Fibroblast of lung (primary cell): ENCODE data around the gene PLA2G6. TPM values are rescaled to one million over a fixed set of nuclear protein-coding genes. Genes with fewer than 3 reads are reported as not detected.
A peak's percentile ranks its signal among the peaks of the same experiment; 100 is the strongest.

Experiments
- DNase-seq, 2 donors: peaks; one replicate each; pipeline versions ENCODE4 v3.0.0 to v3.0.0-alpha.2; 2010; ENCODE audit warnings: low read depth in 2 of 2
- H2AFZ ChIP-seq: 2 replicates; pipeline ENCODE4 v1.5.1; 2012; ENCODE audit warnings: low read length, control low read depth, inconsistent platforms
- H3K27ac ChIP-seq: 2 replicates; pipeline ENCODE4 v1.5.1; 2011; ENCODE audit warnings: low read length, control low read depth; ENCODE audit not compliant: insufficient read depth
- H3K27me3 ChIP-seq: 2 replicates; pipeline ENCODE4 v1.5.1; 2011; ENCODE audit warnings: mild to moderate bottlenecking, low read length; ENCODE audit not compliant: control insufficient read depth, insufficient read depth
- H3K36me3 ChIP-seq: 2 replicates; pipeline ENCODE4 v1.5.1; 2011; ENCODE audit warnings: low read length; ENCODE audit not compliant: control insufficient read depth, insufficient read depth
- H3K4me1 ChIP-seq: 2 replicates; pipeline ENCODE4 v1.5.1; 2011; ENCODE audit warnings: low read length; ENCODE audit not compliant: control insufficient read depth, insufficient read depth; ENCODE audit errors: extremely low read depth
- H3K4me2 ChIP-seq: 2 replicates; pipeline ENCODE4 v1.5.1; 2011; ENCODE audit warnings: low read length, control low read depth; ENCODE audit not compliant: insufficient read depth; ENCODE audit errors: extremely low read depth
- H3K4me3 ChIP-seq, 4 experiments: fragments of 200-600 bp in 1 of 4; sonication (generic) in 1 of 4; replicated peaks in 1 of 4; 2 replicates each; pipeline ENCODE4 v1.5.1; 2011 to 2016; ENCODE audit warnings: low read length in 4 of 4, low read depth in 3 of 4, mild to moderate bottlenecking in 3 of 4, control low read depth in 2 of 4, inconsistent platforms in 1 of 4, mixed read lengths in 1 of 4; ENCODE audit not compliant: insufficient read depth in 1 of 4; ENCODE audit errors: control extremely low read depth in 1 of 4
- H3K79me2 ChIP-seq: 2 replicates; pipeline ENCODE4 v1.5.1; 2012; ENCODE audit warnings: mild to moderate bottlenecking, low read length, inconsistent platforms; ENCODE audit not compliant: control insufficient read depth, insufficient read depth
- H3K9ac ChIP-seq: 2 replicates; pipeline ENCODE4 v1.5.1; 2011; ENCODE audit warnings: mild to moderate bottlenecking, low read length, control low read depth; ENCODE audit not compliant: insufficient read depth
- H3K9me3 ChIP-seq: 2 replicates; pipeline ENCODE4 v1.5.1; 2012; ENCODE audit warnings: low read depth, low read length; ENCODE audit not compliant: control insufficient read depth, insufficient read depth
- H4K20me1 ChIP-seq: 2 replicates; pipeline ENCODE4 v1.5.1; 2011; ENCODE audit warnings: low read length; ENCODE audit not compliant: control insufficient read depth, insufficient read depth; ENCODE audit errors: extremely low read depth
- CTCF ChIP-seq, 2 donors: IDR thresholded peaks in 1 of 2; conservative IDR thresholded peaks in 1 of 2; 1 replicate in 1 of 2; 2 replicates in 1 of 2; pipeline ENCODE4 v1.5.1; 2011 to 2012; ENCODE audit warnings: low read length in 2 of 2, control low read depth in 1 of 2, inconsistent platforms in 1 of 2, low read depth in 1 of 2, mild to moderate bottlenecking in 1 of 2
- EZH2 ChIP-seq: IDR thresholded peaks from 2 replicates; pipeline ENCODE4 v1.5.1; 2012; ENCODE audit warnings: low read length, control low read depth, mild to moderate bottlenecking; ENCODE audit errors: missing control alignments
- polyA plus RNA-seq, 2 donors: library from polyadenylated mRNA; depleted of rRNA in 1 of 2; stranded (reverse) in 1 of 2; unstranded in 1 of 2; fragments of >200 nt; gene quantifications; 2 replicates each; pipeline ENCODE4 v1.2.1, GENCODE V29; 2011 to 2012; ENCODE audit warnings: missing spikeins in 1 of 2
- total RNA-seq: library from RNA; depleted of rRNA; stranded (reverse); fragments of >200 nt; gene quantifications from 2 replicates; pipeline ENCODE4 v1.2.1, GENCODE V29; 2014

PLA2G6 gene
- total and polyA plus RNA-seq, 2 donors (not counting 1 experiment from before 2014, with no cell fraction given) = 4.8 to 29.9 TPM

- Histone ChIP-seq H3K4me1 (peaks cover 23% of the 10 kb centered on the region), H3K79me2 (peaks cover 60% of the 10 kb centered on the region), H3K4me2 (peak overlapping the region; percentile 84), H3K9me3 (no peaks in the 10 kb centered on the region), H3K36me3 (peaks cover 6% of the 10 kb centered on the region), H3K27ac (peak overlapping the region; percentile 100), H3K9ac (no peak overlapping the region), H3K4me3 (peak overlapping the region; percentile 70 to 87 (median 80)), H2AFZ (no peak overlapping the region), H4K20me1 (no peaks in the 10 kb centered on the region), H3K27me3 (no peaks in the 10 kb centered on the region)
- peak; percentile 39 to 65 for DNase-seq
- TF ChIP-seq EZH2 = no peak
- TF ChIP-seq CTCF (conservative IDR thresholded peaks at IDR 0.05 in 1 of 2, IDR thresholded peaks at IDR 0.05 in 1 of 2; ENCODE audit: low read depth in 1 of 2, low read length in 2 of 2) = no peak
Observed at GRCh38 chr22:38203855-38204514, 22.4 kb upstream of the PLA2G6 start.

- Histone ChIP-seq H4K20me1 (no peaks in the 10 kb centered on the region), H3K4me2 (peak overlapping the region; percentile 69), H2AFZ (no peak overlapping the region), H3K27me3 (no peaks in the 10 kb centered on the region), H3K36me3 (peaks cover 2% of the 10 kb centered on the region), H3K79me2 (peaks cover 53% of the 10 kb centered on the region), H3K9me3 (no peaks in the 10 kb centered on the region), H3K27ac (peak overlapping the region; percentile 100), H3K4me1 (peaks cover 23% of the 10 kb centered on the region), H3K9ac (peak overlapping the region; percentile 99), H3K4me3 (peak overlapping the region; percentile 70 to 87 (median 80))
- TF ChIP-seq EZH2 (no peak), CTCF (conservative IDR thresholded peaks at IDR 0.05 in 1 of 2, IDR thresholded peaks at IDR 0.05 in 1 of 2; ENCODE audit: low read depth in 1 of 2, low read length in 2 of 2) (no peak)
- DNase-seq = peak; percentile 33 to 44
Observed at GRCh38 chr22:38203090-38203810, 21.6 kb upstream of the PLA2G6 start.

GRCh38 chr22:38202437-38203089 is 20.9 kb upstream of the PLA2G6 start:
- no peak for TF ChIP-seq CTCF (conservative IDR thresholded peaks at IDR 0.05 in 1 of 2, IDR thresholded peaks at IDR 0.05 in 1 of 2; ENCODE audit: low read depth in 1 of 2, low read length in 2 of 2)
- TF ChIP-seq EZH2 = no peak
- Histone ChIP-seq H3K79me2 (peaks cover 46% of the 10 kb centered on the region), H3K36me3 (no peaks in the 10 kb centered on the region), H3K27me3 (no peaks in the 10 kb centered on the region), H3K4me1 (peaks cover 23% of the 10 kb centered on the region), H3K27ac (peak overlapping the region; percentile 100), H3K9ac (peak overlapping the region; percentile 99), H3K4me3 (peak overlapping the region; percentile 70 to 87 (median 80)), H4K20me1 (no peaks in the 10 kb centered on the region), H2AFZ (no peak overlapping the region), H3K9me3 (no peaks in the 10 kb centered on the region), H3K4me2 (peak overlapping the region; percentile 69)
- peak; percentile 84 to 94 for DNase-seq
